HepG2 (cell line): ENCODE results near the gene CCNJL. TPM values are rescaled to one million over a fixed set of nuclear protein-coding genes. Genes with fewer than 3 reads are reported as not detected.

ENCODE experiments used
- ATAC-seq: fragments of 200-7000 bp; cut with Tn5 transposase; 3 replicates; pipeline ENCODE4 v1.9.1; 2020; ENCODE audit warnings: mild to moderate bottlenecking, moderate library complexity
- BruUV-seq: library from RNA; stranded (reverse); fragments of 400-500 nt; replicated peaks from 2 replicates; lab custom pipeline; 2021; lab: Mats Ljungman, UMichigan
- CTCF ChIA-PET: fragments of 300-600 bp; formaldehyde crosslinking; extraction: SDS; loops from one replicate; lab custom pipeline; 2021; ENCODE audit warnings: low total read pairs, inconsistent platforms, low intra/inter-chr PET ratio; lab: Yijun Ruan, JAX
- POLR2A ChIA-PET: fragments of 350-600 bp; sonication (Branson Sonifier 250); formaldehyde crosslinking; loops from one replicate; lab custom pipeline; 2020; ENCODE audit warnings: antibody characterized with exemption, inconsistent platforms; lab: Yijun Ruan, JAX
- DNase-seq: peaks from one replicate; pipeline ENCODE4 v3.0.0-alpha.2; 2015; ENCODE audit warnings: low spot score
- FAIRE-seq: peaks from 3 replicates; lab custom pipeline; 2011; peaks lifted over from hg19 to GRCh38; lab: Jason Lieb, UNC
- H2AFZ ChIP-seq: one replicate; pipeline ENCODE4 v1.6.1; 2011; ENCODE audit warnings: low read length, inconsistent platforms
- H3K27ac ChIP-seq: fragments of 300-600 bp; 3 replicates; pipeline ENCODE4 v1.8.0; 2011; ENCODE audit warnings: mixed run types, mild to moderate bottlenecking, mixed read lengths, low read length, inconsistent platforms; ENCODE audit not compliant: insufficient read depth; ENCODE audit errors: extremely low read length
- H3K27me3 ChIP-seq, 2 experiments: fragments of 200-600 bp in 1 of 2; 2 replicates in 1 of 2; 3 replicates in 1 of 2; pipeline versions ENCODE4 v1.6.0 to v1.8.0; 2011; ENCODE audit warnings: low read length in 2 of 2, mild to moderate bottlenecking in 2 of 2, moderate library complexity in 2 of 2, inconsistent platforms in 1 of 2; ENCODE audit not compliant: insufficient read depth in 2 of 2, control insufficient read depth in 1 of 2
- H3K36me3 ChIP-seq, 2 experiments: fragments of 200-600 bp in 1 of 2; replicated peaks in 1 of 2; 2 replicates in 1 of 2; 3 replicates in 1 of 2; pipeline versions ENCODE4 v1.5.1 to v1.8.0; 2011; ENCODE audit warnings: low read length in 2 of 2, inconsistent platforms in 1 of 2; ENCODE audit not compliant: insufficient read depth in 2 of 2, control insufficient read depth in 1 of 2
- H3K4me1 ChIP-seq: 2 replicates; pipeline ENCODE4 v1.5.1; 2012; ENCODE audit warnings: low read length, inconsistent platforms; ENCODE audit not compliant: insufficient read depth
- H3K4me2 ChIP-seq: 2 replicates; pipeline ENCODE4 v1.6.0; 2011; ENCODE audit warnings: low read depth, low read length, inconsistent platforms
- H3K4me3 ChIP-seq, 3 experiments: fragments of 200-600 bp in 1 of 3; sonication (generic), shearing (Covaris generic) in 1 of 3; replicated peaks in 1 of 3; 2 replicates each; pipeline ENCODE4 v1.5.1; 2011 to 2016; ENCODE audit warnings: low read length in 3 of 3, inconsistent platforms in 2 of 3, low read depth in 2 of 3, mild to moderate bottlenecking in 2 of 3, control low read depth in 1 of 3, mixed read lengths in 1 of 3; ENCODE audit not compliant: insufficient read depth in 1 of 3
- H3K79me2 ChIP-seq: one replicate; pipeline ENCODE4 v1.6.1; 2011; ENCODE audit warnings: low read length, inconsistent platforms; ENCODE audit not compliant: insufficient read depth
- H3K9ac ChIP-seq: 2 replicates; pipeline ENCODE4 v1.6.0; 2011; ENCODE audit warnings: mild to moderate bottlenecking, low read depth, low read length, inconsistent platforms; ENCODE audit not compliant: insufficient read depth
- H3K9me3 ChIP-seq: 2 replicates; pipeline ENCODE4 v1.5.1; 2012; ENCODE audit warnings: mild to moderate bottlenecking, low read length
- H4K20me1 ChIP-seq: 2 replicates; pipeline ENCODE4 v1.6.0; 2011; ENCODE audit warnings: inconsistent platforms, mild to moderate bottlenecking, low read length, moderate library complexity; ENCODE audit not compliant: insufficient read depth
- BRD4 ChIP-seq: sonication (generic); formaldehyde crosslinking; IDR thresholded peaks from 2 replicates; pipeline ENCODE4 v1.4.0; 2020; ENCODE audit warnings: missing genetic modification reagents
- KLF15 ChIP-seq: sonication (generic); formaldehyde crosslinking; IDR thresholded peaks from 2 replicates; pipeline ENCODE4 v1.8.1; 2023; ENCODE audit warnings: borderline replicate concordance, mild to moderate bottlenecking, inconsistent platforms, missing genetic modification reagents, mixed read lengths
- MLLT10 ChIP-seq: sonication (generic); formaldehyde crosslinking; IDR thresholded peaks from 2 replicates; pipeline ENCODE4 v1.4.0; 2020; ENCODE audit warnings: missing genetic modification reagents
- SAFB2 ChIP-seq: sonication (generic); formaldehyde crosslinking; IDR thresholded peaks from 2 replicates; pipeline ENCODE4 v1.5.1; 2020; ENCODE audit warnings: missing genetic modification reagents, low read depth, mild to moderate bottlenecking, borderline replicate concordance
- ZFYVE20 ChIP-seq: sonication (generic); formaldehyde crosslinking; IDR thresholded peaks from 2 replicates; pipeline ENCODE4 v1.8.0; 2023; ENCODE audit warnings: low read depth, mild to moderate bottlenecking, moderate library complexity, missing genetic modification reagents, borderline replicate concordance
- ZNF18 ChIP-seq: sonication (generic); formaldehyde crosslinking; IDR thresholded peaks from 2 replicates; pipeline ENCODE4 v1.8.0; 2022; ENCODE audit warnings: mild to moderate bottlenecking, missing genetic modification reagents; ENCODE audit not compliant: insufficient replicate concordance
- ZNF44 ChIP-seq: sonication (generic); formaldehyde crosslinking; IDR thresholded peaks from 2 replicates; pipeline ENCODE4 v1.5.1; 2020; ENCODE audit warnings: mild to moderate bottlenecking, missing genetic modification reagents
- ZNF605 ChIP-seq: sonication (generic); formaldehyde crosslinking; IDR thresholded peaks from 2 replicates; pipeline ENCODE4 v1.8.0; 2022; ENCODE audit warnings: mild to moderate bottlenecking, missing genetic modification reagents
- ZNF800 ChIP-seq: sonication (generic); formaldehyde crosslinking; IDR thresholded peaks from 2 replicates; pipeline ENCODE4 v1.4.0; 2020; ENCODE audit warnings: missing genetic modification reagents
- ZSCAN29 ChIP-seq: sonication (generic); formaldehyde crosslinking; conservative IDR thresholded peaks from 2 replicates; pipeline ENCODE4 v1.4.0; 2020; ENCODE audit warnings: mild to moderate bottlenecking, missing genetic modification reagents
- WGBS: methylation state at CpG from one replicate; pipeline ENCODE4 v1.1.6; 2017; ENCODE audit warnings: low lambda C conversion rate; 5-methylcytosine and 5-hydroxymethylcytosine counted together
- in situ Hi-C: cut with HindIII; loops from 2 replicates; pipeline ENCODE4 v1.10.0; 2017; ENCODE audit warnings: low pct_unique_long_range_greater_than_20kb; ENCODE audit not compliant: extremely low pct_ligation_motif_present
- intact Hi-C: fragments of 100-400 bp; cut with micrococcal nuclease; formaldehyde crosslinking; loops from one replicate; pipeline ENCODE4 v1.10.0; 2022; ENCODE audit not compliant: unreplicated experiment
- polyA plus RNA-seq, 8 experiments: library from polyadenylated mRNA; depleted of rRNA in 3 of 8; stranded (reverse) in 7 of 8; unstranded in 1 of 8; fragments of >200 nt; fragmentation: Illumina TruSeq in 4 of 8; extraction: Trizol in 4 of 8; gene quantifications; 2 replicates each; pipeline versions ENCODE4 v1.2.1 to v1.2.3, GENCODE V29; 2011 to 2016; ENCODE audit warnings: low read depth in 4 of 8, missing spikeins in 1 of 8, mixed read lengths in 1 of 8; ENCODE audit not compliant: insufficient read depth in 1 of 8
- total RNA-seq, 5 experiments: library from RNA; depleted of rRNA; stranded (reverse); fragments of >200 nt; fragmentation: Illumina TruSeq; extraction: Trizol; gene quantifications; 2 replicates each; pipeline ENCODE4 v1.2.3, GENCODE V29; 2016; ENCODE audit warnings: low read depth in 1 of 5

CCNJL gene
- total and polyA plus RNA-seq, 2 of the 13 experiments (the other 11 are each of a cell fraction or from before 2014, with no cell fraction given) = 1.6 to 4.4 TPM

- WGBS = 60% methylated on average over 6 of the region's 13 CpGs
- Histone ChIP-seq H3K27ac (no peak overlapping the region), H3K36me3 (no peaks in the 10 kb centered on the region), H3K4me1 (peaks cover 9% of the 10 kb centered on the region; the same call in 1 of the 2 replicates), H3K4me2 (no peak overlapping the region), H2AFZ (no peak overlapping the region), H3K9ac (no peak overlapping the region), H3K27me3 (no peaks in the 10 kb centered on the region), H3K79me2 (no peaks in the 10 kb centered on the region), H3K4me3 (no peak overlapping the region), H4K20me1 (no peaks in the 10 kb centered on the region), H3K9me3 (no peaks in the 10 kb centered on the region)
- in situ Hi-C loops = no loop called here
- ChIA-PET CTCF (no interaction called here), POLR2A (no interaction called here)
- ATAC-seq = peak; percentile 44
- DNase-seq = peak; percentile 9
- no peak for FAIRE-seq
- TF ChIP-seq ZNF800 (CRISPR knock-in tag) (no peak), ZSCAN29 (CRISPR knock-in tag) (no peak), MLLT10 (no peak), ZNF44 (CRISPR knock-in tag) (no peak), SAFB2 (no peak), ZNF605 (CRISPR knock-in tag) (no peak), KLF15 (CRISPR knock-in tag) (no peak), BRD4 (CRISPR knock-in tag) (no peak), ZNF18 (CRISPR knock-in tag) (no peak), ZFYVE20 (CRISPR knock-in tag) (no peak)
- intact Hi-C loops = no loop called here
- BruUV-seq = no TSS peak
These were observed 18.3 kb downstream of the CCNJL start for GRCh38 chr5:160293901-160294561.
